Endothelial cell of umbilical vein (primary cell): Measurements from ENCODE around the gene LAMC2. TPM values are rescaled to one million over a fixed set of nuclear protein-coding genes. Genes with fewer than 3 reads are reported as not detected.

Experiments used
- BruUV-seq: library from RNA; stranded (reverse); fragments of 400-500 nt; replicated peaks from 2 replicates; lab custom pipeline; 2021; lab: Mats Ljungman, UMichigan
- CTCF ChIA-PET: fragments of 300-600, 350-600 bp; sonication (Branson Sonifier 250); formaldehyde crosslinking; loops from one replicate; lab custom pipeline; 2021; ENCODE audit warnings: antibody characterized with exemption, inconsistent platforms; lab: Charles Lee
- POLR2A ChIA-PET: fragments of 300-600, 350-600 bp; sonication (Branson Sonifier 250); formaldehyde crosslinking; loops from one replicate; lab custom pipeline; 2021; ENCODE audit warnings: antibody characterized with exemption, inconsistent platforms; lab: Charles Lee
- DNase-seq: peaks from one replicate; pipeline ENCODE4 v3.0.0-alpha.2; 2011; ENCODE audit warnings: low read depth, low spot score
- FAIRE-seq: peaks from 2 replicates; lab custom pipeline; 2011; peaks lifted over from hg19 to GRCh38; lab: Jason Lieb, UNC
- H2AFZ ChIP-seq: 2 replicates; pipeline ENCODE4 v1.6.0; 2012; ENCODE audit warnings: low read depth, low read length, control low read depth, inconsistent platforms
- H3K27ac ChIP-seq: 2 replicates; pipeline ENCODE4 v1.5.1; 2011; ENCODE audit warnings: low read depth, mild to moderate bottlenecking, control low read depth, low read length, moderate library complexity; ENCODE audit not compliant: insufficient read depth
- H3K27me3 ChIP-seq, 2 experiments: 2 replicates each; pipeline versions ENCODE4 v1.6.0 to v1.6.1; 2011; ENCODE audit warnings: low read length in 2 of 2, mixed read lengths in 1 of 2; ENCODE audit not compliant: control insufficient read depth in 2 of 2, insufficient read depth in 2 of 2
- H3K36me3 ChIP-seq, 2 experiments: 2 replicates in 1 of 2; 3 replicates in 1 of 2; pipeline ENCODE4 v1.5.1; 2011; ENCODE audit warnings: low read length in 2 of 2, mild to moderate bottlenecking in 1 of 2, moderate library complexity in 1 of 2; ENCODE audit not compliant: control insufficient read depth in 2 of 2, insufficient read depth in 2 of 2; ENCODE audit errors: extremely low read depth in 1 of 2
- H3K4me1 ChIP-seq: 3 replicates; pipeline ENCODE4 v1.5.1; 2011; ENCODE audit warnings: mild to moderate bottlenecking, low read length; ENCODE audit not compliant: control insufficient read depth, insufficient read depth; ENCODE audit errors: extremely low read depth
- H3K4me2 ChIP-seq: 2 replicates; pipeline ENCODE4 v1.6.1; 2011; ENCODE audit warnings: low read length, control low read depth, mixed read lengths; ENCODE audit not compliant: insufficient read depth
- H3K4me3 ChIP-seq, 3 experiments: fragments of 200-600 bp in 1 of 3; sonication (generic), shearing (Covaris generic) in 1 of 3; replicated peaks in 1 of 3; 2 replicates each; pipeline ENCODE4 v1.5.1; 2011 to 2016; ENCODE audit warnings: control low read depth in 3 of 3, low read length in 3 of 3, mild to moderate bottlenecking in 2 of 3, inconsistent platforms in 1 of 3, low read depth in 1 of 3, moderate library complexity in 1 of 3; ENCODE audit not compliant: insufficient read depth in 1 of 3
- H3K79me2 ChIP-seq: 2 replicates; pipeline ENCODE4 v1.6.0; 2012; ENCODE audit warnings: low read length, inconsistent platforms; ENCODE audit not compliant: control insufficient read depth, insufficient read depth
- H3K9ac ChIP-seq: replicated peaks from 2 replicates; pipeline ENCODE3; 2011; ENCODE audit warnings: low read length, control low read depth; ENCODE audit not compliant: insufficient read depth; ENCODE audit errors: extremely low read depth
- H3K9me1 ChIP-seq: replicated peaks from 3 replicates; pipeline ENCODE4 v1.6.0; 2011; ENCODE audit warnings: mild to moderate bottlenecking, low read length; ENCODE audit not compliant: control insufficient read depth, insufficient read depth; ENCODE audit errors: extremely low read depth
- H3K9me3 ChIP-seq: replicated peaks from 2 replicates; pipeline ENCODE4 v1.5.1; 2012; ENCODE audit warnings: low read length, inconsistent platforms; ENCODE audit not compliant: control insufficient read depth, insufficient read depth
- H4K20me1 ChIP-seq: replicated peaks from 2 replicates; pipeline ENCODE3; 2011; ENCODE audit warnings: mild to moderate bottlenecking, low read length; ENCODE audit not compliant: control insufficient read depth, insufficient read depth; ENCODE audit errors: extremely low read depth
- EZH2 ChIP-seq: IDR thresholded peaks from 2 replicates; pipeline ENCODE4 v1.6.1; 2012; ENCODE audit warnings: borderline replicate concordance, low read depth, mild to moderate bottlenecking, moderate library complexity, low read length, inconsistent platforms; ENCODE audit not compliant: severe bottlenecking
- FOS ChIP-seq: IDR thresholded peaks from 2 replicates; pipeline ENCODE4 v1.6.1; 2011; ENCODE audit warnings: mild to moderate bottlenecking, low read length, moderate library complexity, borderline replicate concordance; ENCODE audit not compliant: insufficient read depth
- GATA2 ChIP-seq: IDR thresholded peaks from 2 replicates; pipeline ENCODE4 v1.7.0; 2011; ENCODE audit warnings: low read depth, mild to moderate bottlenecking, moderate library complexity, mixed read lengths, low read length; ENCODE audit not compliant: insufficient read length, insufficient read depth
- JUN ChIP-seq: IDR thresholded peaks from 2 replicates; pipeline ENCODE4 v1.6.1; 2011; ENCODE audit warnings: borderline replicate concordance, low read depth; ENCODE audit not compliant: insufficient read length, insufficient read depth
- MYC ChIP-seq: IDR thresholded peaks from one replicate; pipeline ENCODE4 v1.6.1; 2011; ENCODE audit warnings: mild to moderate bottlenecking, low read depth, low read length
- POLR2A ChIP-seq: IDR thresholded peaks from 2 replicates; pipeline ENCODE4 v1.6.1; 2012; ENCODE audit warnings: low read depth, mild to moderate bottlenecking, control low read depth, low read length
- POLR2AphosphoS5 ChIP-seq: IDR thresholded peaks from 2 replicates; pipeline ENCODE4 v1.6.1; 2012; ENCODE audit warnings: low read depth, mild to moderate bottlenecking, control low read depth, low read length, moderate library complexity; ENCODE audit not compliant: insufficient read depth
- dilution Hi-C: fragments of 300-500 bp; cut with MboI; formaldehyde crosslinking; loops from one replicate; pipeline ENCODE4 v1.15.0; 2019; ENCODE audit warnings: low sequenced_read_pairs; ENCODE audit not compliant: extremely low pct_ligation_motif_present
- intact Hi-C: fragments of 100-400 bp; cut with micrococcal nuclease; formaldehyde crosslinking; loops from one replicate; pipeline ENCODE4 v1.10.0; 2022
- polyA plus RNA-seq, 4 experiments: library from polyadenylated mRNA; depleted of rRNA in 3 of 4; stranded (reverse) in 3 of 4; unstranded in 1 of 4; fragments of >200 nt; gene quantifications; 2 replicates each; pipeline versions ENCODE4 v1.2.1 to v1.2.3, GENCODE V29; 2011 to 2012; ENCODE audit warnings: missing spikeins in 1 of 4
- total RNA-seq: library from RNA; stranded (reverse); gene quantifications from 2 replicates; pipeline ENCODE4 v1.2.3, GENCODE V29; 2021
- TF ChIP-seq, protein P1 (sequence below): IDR thresholded peaks from 2 replicates; pipeline ENCODE4 v1.6.1; 2011; ENCODE audit not compliant: insufficient read depth, insufficient read length

The LAMC2 gene
- total and polyA plus RNA-seq, 2 donors (not counting 3 experiments of a cell fraction or from before 2014, with no cell fraction given), result 0.23 to 0.82 TPM

DNA sequence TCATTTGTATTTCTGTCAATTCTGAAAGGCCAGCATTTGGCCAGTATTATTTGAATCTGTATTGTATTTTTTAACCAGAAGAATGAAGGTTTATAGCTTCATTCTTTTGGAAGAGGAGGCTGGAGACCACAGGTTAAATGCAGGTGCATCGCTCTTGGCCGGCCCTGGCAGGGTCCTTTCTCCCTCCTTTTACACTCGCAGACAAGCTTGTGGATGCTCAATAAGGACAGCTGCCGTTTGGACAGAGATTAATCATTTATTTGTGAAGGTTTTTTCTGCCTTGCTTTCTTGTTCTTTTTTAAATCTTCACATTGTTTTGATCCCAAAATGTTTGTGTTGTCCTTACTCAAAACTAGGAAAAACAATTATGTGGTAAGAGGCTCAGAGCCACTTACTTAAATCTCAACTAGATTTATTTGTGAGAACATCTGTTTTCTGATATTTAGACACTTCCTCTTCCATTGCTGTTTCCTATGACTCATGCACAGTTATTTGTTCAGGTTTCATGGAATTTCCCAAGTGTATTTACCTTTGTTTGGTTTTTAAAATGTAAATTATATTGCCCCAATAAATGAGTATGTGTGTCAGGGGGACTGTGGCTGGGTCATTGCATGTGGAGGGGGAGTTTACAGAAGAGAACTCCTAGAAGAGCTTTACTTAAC, 46.7 kb upstream of the LAMC2 start:
- Histone ChIP-seq H3K9me1 (no peaks in the 10 kb centered on the region), H3K9ac (peak overlapping the region; percentile 69), H4K20me1 (no peaks in the 10 kb centered on the region), H3K27ac (peak overlapping the region; percentile 94), H3K79me2 (no peaks in the 10 kb centered on the region), H3K4me2 (peak overlapping the region; percentile 74), H3K9me3 (no peaks in the 10 kb centered on the region), H2AFZ (no peak overlapping the region), H3K4me1 (peaks cover 25% of the 10 kb centered on the region), H3K4me3 (peak overlapping the region in 1 of 3 experiments; percentile 19), H3K36me3 (peaks cover 20 to 48% of the 10 kb centered on the region in 2 experiments), H3K27me3 (no peaks in the 10 kb centered on the region)
- dilution Hi-C loops, result no loop called here
- BruUV-seq, result TSS peak; percentile 86
- intact Hi-C loops, result loop anchor here (1.0 to 5.0 kb wide), 8 partner anchors 25 to 333 kb away; partner anchors contain the start of genes LAMC2 and SMG7
- POLR2A ChIA-PET, result no interaction called here
- CTCF ChIA-PET, result interaction anchor here (0.7 to 2.3 kb wide), 9 partner anchors 9 to 177 kb away, joined by 3 to 16 read pairs (median 5); partner anchors contain the start of gene LAMC2
- FAIRE-seq (peak; percentile 90), DNase-seq (peak; percentile 96)
- TF ChIP-seq JUN (peak; percentile 99), POLR2AphosphoS5 (peak; percentile 78), FOS (peak; percentile 91), POLR2A (peak; percentile 82), EZH2 (no peak)
- TF ChIP-seq, protein P1, sequence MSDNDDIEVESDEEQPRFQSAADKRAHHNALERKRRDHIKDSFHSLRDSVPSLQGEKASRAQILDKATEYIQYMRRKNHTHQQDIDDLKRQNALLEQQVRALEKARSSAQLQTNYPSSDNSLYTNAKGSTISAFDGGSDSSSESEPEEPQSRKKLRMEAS, result no peak

DNA sequence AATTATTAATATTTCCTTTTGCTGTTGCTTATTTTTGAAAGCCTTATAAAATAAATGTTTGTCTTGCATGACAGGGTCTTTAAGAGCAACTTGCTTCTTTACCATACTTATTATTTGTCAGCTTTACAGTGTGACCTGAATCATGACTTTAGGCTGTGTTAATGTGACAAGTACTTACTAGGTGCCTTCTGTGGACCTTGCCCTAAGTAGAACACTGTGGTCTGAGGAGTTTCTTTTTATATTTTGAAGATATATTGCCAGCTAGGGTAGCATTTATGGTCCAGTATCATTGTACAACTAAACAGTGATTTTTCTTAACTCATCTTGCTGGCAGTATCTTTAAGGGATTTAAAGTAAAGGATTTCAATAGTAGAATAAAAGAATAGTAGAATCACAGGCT, 45.4 kb upstream of the LAMC2 start:
- H3K4me2 ChIP-seq, result no peak overlapping the region
- no TSS peak for BruUV-seq
- no peak for TF ChIP-seq EZH2
- no peak for TF ChIP-seq FOS
- no peak for TF ChIP-seq GATA2
- TF ChIP-seq MYC, result no peak
- H3K9me1 ChIP-seq, result no peaks in the 10 kb centered on the region
- DNase-seq (peak; percentile 16), FAIRE-seq (no peak)
- no peaks in the 10 kb centered on the region for H3K27me3 ChIP-seq
- peaks cover 17 to 42% of the 10 kb centered on the region in 2 experiments for H3K36me3 ChIP-seq
- H3K79me2 ChIP-seq, result no peaks in the 10 kb centered on the region
- H3K9me3 ChIP-seq, result no peaks in the 10 kb centered on the region
- H3K4me1 ChIP-seq, result peaks cover 25% of the 10 kb centered on the region
- intact Hi-C loops (no loop called here), dilution Hi-C loops (no loop called here)
- CTCF ChIA-PET, result interaction anchor here (2.1 to 2.3 kb wide), 2 partner anchors 87 to 94 kb away, joined by 11 to 16 read pairs; no protein-coding TSS in a partner anchor
- H3K27ac ChIP-seq, result peak overlapping the region; percentile 94
- no peak overlapping the region for H3K4me3 ChIP-seq
- no peaks in the 10 kb centered on the region for H4K20me1 ChIP-seq
- no peak overlapping the region for H2AFZ ChIP-seq
- H3K9ac ChIP-seq, result no peak overlapping the region
- POLR2A ChIA-PET, result no interaction called here
